GM12892 (cell line): ENCODE results near the gene ATP8A1.

ENCODE experiments used
- DNase-seq: peaks from one replicate; pipeline ENCODE4 v3.0.0; 2011; ENCODE audit not compliant: insufficient read length
- FAIRE-seq: peaks from 2 replicates; lab custom pipeline; 2011; peaks lifted over from hg19 to GRCh38; lab: Jason Lieb, UNC
- POLR2A ChIP-seq: IDR thresholded peaks from 2 replicates; pipeline ENCODE4 v1.6.1; 2011; ENCODE audit warnings: low read depth, low read length, control low read depth
- POLR2AphosphoS5 ChIP-seq: IDR thresholded peaks from 2 replicates; pipeline ENCODE4 v1.6.1; 2011; ENCODE audit warnings: low read depth, low read length, control low read depth
- TAF1 ChIP-seq: IDR thresholded peaks from 2 replicates; pipeline ENCODE4 v1.6.1; 2011; ENCODE audit warnings: low read depth, mild to moderate bottlenecking, control low read depth, low read length, borderline replicate concordance

ATP8A1 gene

GRCh38 chr4:42361456-42361855 lies 295.4 kb downstream of the ATP8A1 start:
- FAIRE-seq (peak; percentile 77), DNase-seq (no peak)
- TF ChIP-seq POLR2A = no peak

DNA sequence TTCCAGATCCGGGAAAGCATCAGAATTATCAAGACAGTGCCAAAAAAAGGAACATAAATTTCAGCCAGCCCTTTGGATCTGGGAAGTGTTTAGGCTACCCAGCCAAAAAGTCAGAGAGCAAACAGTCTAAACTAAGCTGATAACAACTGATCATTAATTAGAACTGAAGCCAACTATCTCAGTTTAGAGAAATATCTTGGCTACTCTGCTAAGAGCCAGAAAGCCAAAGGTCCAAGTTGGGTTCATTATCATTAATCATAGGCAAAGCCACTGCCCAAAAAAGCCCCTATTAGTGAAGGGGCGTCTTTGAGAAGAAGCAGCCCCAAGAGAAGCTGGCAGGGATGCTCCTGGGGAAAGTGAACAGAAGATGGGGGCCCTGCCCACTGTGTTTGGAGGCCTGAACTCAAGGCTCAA lies 296.6 kb downstream of the ATP8A1 start:
- FAIRE-seq = no peak
- DNase-seq = no peak
- TF ChIP-seq TAF1 (no peak), POLR2AphosphoS5 (no peak), POLR2A (no peak)

GRCh38 chr4:42359711-42360110 lies 297.2 kb downstream of the ATP8A1 start:
- TF ChIP-seq POLR2A (no peak), TAF1 (no peak), POLR2AphosphoS5 (no peak)
- no peak for DNase-seq
- peak; percentile 85 for FAIRE-seq
